ENCODE data around the gene APRT.

DNA sequence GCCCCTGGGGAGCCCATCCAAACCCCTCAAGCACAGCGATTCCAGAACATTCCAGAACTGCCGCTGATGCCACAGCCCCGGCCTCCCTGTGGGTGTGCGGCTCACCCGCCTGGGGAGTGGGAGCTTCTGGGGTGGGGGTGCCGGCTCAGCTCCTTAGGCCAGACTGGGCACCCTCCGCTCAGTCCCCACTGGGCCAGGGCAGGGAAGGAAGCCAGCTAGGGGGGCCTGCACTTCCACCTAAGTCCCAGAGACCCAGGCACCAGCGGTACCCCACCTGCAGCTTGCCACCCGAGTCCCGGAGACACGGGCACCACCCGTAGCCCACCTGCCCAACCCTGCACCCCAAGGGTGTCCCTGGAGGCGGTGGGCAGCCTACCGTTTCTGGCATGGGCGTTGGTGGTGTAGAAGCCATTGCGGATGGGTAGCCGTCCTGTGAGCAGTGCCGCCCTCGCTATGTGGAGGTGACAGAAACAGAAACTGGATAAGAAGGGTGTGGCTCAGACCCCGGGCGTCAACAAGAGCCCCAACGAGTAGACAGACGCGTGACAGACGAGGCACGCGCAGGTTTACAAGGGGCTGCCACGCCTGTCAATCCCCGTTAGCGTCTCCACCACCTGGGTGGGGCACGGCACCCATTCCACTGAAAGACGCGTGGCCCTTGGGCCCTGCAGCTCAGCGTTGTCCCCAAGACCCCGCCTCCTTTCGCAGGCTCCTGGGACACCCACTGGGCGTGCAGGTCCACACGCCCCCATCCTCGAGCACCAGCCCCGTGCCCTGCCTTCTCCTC, 30.0 kb upstream of the APRT start:
- TF ChIP-seq, protein P1, sequence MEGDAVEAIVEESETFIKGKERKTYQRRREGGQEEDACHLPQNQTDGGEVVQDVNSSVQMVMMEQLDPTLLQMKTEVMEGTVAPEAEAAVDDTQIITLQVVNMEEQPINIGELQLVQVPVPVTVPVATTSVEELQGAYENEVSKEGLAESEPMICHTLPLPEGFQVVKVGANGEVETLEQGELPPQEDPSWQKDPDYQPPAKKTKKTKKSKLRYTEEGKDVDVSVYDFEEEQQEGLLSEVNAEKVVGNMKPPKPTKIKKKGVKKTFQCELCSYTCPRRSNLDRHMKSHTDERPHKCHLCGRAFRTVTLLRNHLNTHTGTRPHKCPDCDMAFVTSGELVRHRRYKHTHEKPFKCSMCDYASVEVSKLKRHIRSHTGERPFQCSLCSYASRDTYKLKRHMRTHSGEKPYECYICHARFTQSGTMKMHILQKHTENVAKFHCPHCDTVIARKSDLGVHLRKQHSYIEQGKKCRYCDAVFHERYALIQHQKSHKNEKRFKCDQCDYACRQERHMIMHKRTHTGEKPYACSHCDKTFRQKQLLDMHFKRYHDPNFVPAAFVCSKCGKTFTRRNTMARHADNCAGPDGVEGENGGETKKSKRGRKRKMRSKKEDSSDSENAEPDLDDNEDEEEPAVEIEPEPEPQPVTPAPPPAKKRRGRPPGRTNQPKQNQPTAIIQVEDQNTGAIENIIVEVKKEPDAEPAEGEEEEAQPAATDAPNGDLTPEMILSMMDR (IDR thresholded peaks at IDR 0.05; ENCODE audit: low read depth, low read length, poor library complexity, severe bottlenecking) = no peak
- TF ChIP-seq EZH2phosphoT487 (IDR thresholded peaks at IDR 0.05; ENCODE audit: borderline replicate concordance, low read length) = no peak

All from DOHH2 (cell line).